Psoas muscle (tissue), 8 donors: ENCODE data around the gene EIF6. TPM values are rescaled to one million over a fixed set of nuclear protein-coding genes. Genes with fewer than 3 reads are reported as not detected.

ENCODE experiments used
- ATAC-seq, 4 donors: fragments of 200-7000 bp; cut with Tn5 transposase; one replicate each; pipeline ENCODE4 v1.9.1; 2020; ENCODE audit warnings: moderate library complexity in 3 of 4, mild to moderate bottlenecking in 2 of 4
- DNase-seq, 2 donors: peaks; one replicate each; pipeline ENCODE4 v3.0.0-alpha.2; 2020
- H3K27ac ChIP-seq: fragments of 200-600 bp; one replicate; pipeline ENCODE4 v1.8.0; 2022
- H3K27me3 ChIP-seq, 3 donors: fragments of 200-600 bp in 1 of 3; one replicate each; pipeline versions ENCODE4 v1.6.1 to v1.8.0; 2013 to 2022; ENCODE audit warnings: low read length in 2 of 3, mild to moderate bottlenecking in 2 of 3, moderate library complexity in 1 of 3; ENCODE audit not compliant: insufficient read depth in 3 of 3
- H3K36me3 ChIP-seq, 2 donors: fragments of 200-600 bp in 1 of 2; one replicate each; pipeline versions ENCODE4 v1.6.1 to v1.8.0; 2013 to 2022; ENCODE audit warnings: low read depth in 1 of 2, mild to moderate bottlenecking in 1 of 2, moderate library complexity in 1 of 2; ENCODE audit not compliant: insufficient read depth in 1 of 2
- H3K4me1 ChIP-seq: fragments of 200-600 bp; one replicate; pipeline ENCODE4 v1.8.0; 2022
- H3K4me3 ChIP-seq: fragments of 200-600 bp; one replicate; pipeline ENCODE4 v1.8.0; 2022; ENCODE audit warnings: mild to moderate bottlenecking
- H3K9me3 ChIP-seq: fragments of 200-600 bp; one replicate; pipeline ENCODE4 v1.8.0; 2022
- CTCF ChIP-seq: fragments of 200-600 bp; IDR thresholded peaks from one replicate; pipeline ENCODE4 v1.8.0; 2022; ENCODE audit warnings: antibody characterized with exemption
- WGBS, 3 donors: extraction: QIAGEN DNeasy Blood & Tissue Kit; methylation state at CpG; one replicate each; pipeline versions ENCODE4 v1.1.6 to v1.1.7; 2013; 5-methylcytosine and 5-hydroxymethylcytosine counted together
- intact Hi-C, 2 donors: fragments of 100-400 bp; cut with DNase I; formaldehyde crosslinking; loops; one replicate each; pipeline versions ENCODE4 v1.11.0 to v1.14.2; 2022
- polyA plus RNA-seq, 3 donors: library from polyadenylated mRNA; stranded (reverse); fragments of 200-250 nt; gene quantifications; one replicate each; pipeline ENCODE4 v1.2.3, GENCODE V29; 2013
- total RNA-seq, 4 donors: library from RNA; stranded (reverse); fragmentation: NEBNext Ultra II Directional in 2 of 4; extraction: Animal tissue kit (Norgen Biotek cat#: 25700) in 2 of 4; gene quantifications; one replicate each; pipeline versions ENCODE4 v1.2.1 to v1.2.4, GENCODE V29; 2021 to 2023
- donor health status: healthy with polysubstance abuse.
- donor health status: DM: no; HTN: no; CAD: no; lungs with moderate emphysema.
- donor health status: Bipolar disorder and iron deficiency.
- donor health status: healthy.
- donor health status: DM: yes; HTN: yes; CAD: no.
- donor health status: DM: no; HTN: no; CAD: no.
- donor health status: DM: no; HTN: no; CAD: no.
- donor health status: DM: yes; HTN: yes; CAD: no.

EIF6 gene
- total and polyA plus RNA-seq, 7 donors, result 44.3 to 169 (median 63.0) TPM

- Histone ChIP-seq H3K4me1 (peaks cover 16% of the 10 kb centered on the region), H3K36me3 (peaks cover 0 to 5% of the 10 kb centered on the region in 2 donors), H3K9me3 (no peaks in the 10 kb centered on the region), H3K4me3 (no peak overlapping the region), H3K27ac (no peak overlapping the region), H3K27me3 (no peaks in the 10 kb centered on the region)
- ATAC-seq, result no peak
- intact Hi-C loops, result no loop called here
- DNase-seq, result no peak
- WGBS, 3 donors, result 76 to 80% (median 79%) methylated on average over 3 of the region's 3 CpGs
- TF ChIP-seq CTCF, result no peak
These were observed 30.5 kb upstream of the EIF6 start for GRCh38 chr20:35314816-35315631.

- DNase-seq (no peak), ATAC-seq (no peak)
- TF ChIP-seq CTCF, result no peak
- intact Hi-C loops, result no loop called here
- 87 to 96% (median 88%) methylated on average over 1 of the region's 1 CpG for WGBS, 3 donors
- peaks cover 0 to 5% of the 10 kb centered on the region in 2 donors for H3K36me3 ChIP-seq
- peaks cover 18% of the 10 kb centered on the region for H3K4me1 ChIP-seq
- no peaks in the 10 kb centered on the region for H3K27me3 ChIP-seq
- no peak overlapping the region for H3K4me3 ChIP-seq
- no peaks in the 10 kb centered on the region for H3K9me3 ChIP-seq
- H3K27ac ChIP-seq, result no peak overlapping the region
These were observed 27.7 kb upstream of the EIF6 start for GRCh38 chr20:35312318-35312717.

- Histone ChIP-seq H3K9me3 (no peaks in the 10 kb centered on the region), H3K27me3 (no peaks in the 10 kb centered on the region), H3K4me3 (no peak overlapping the region), H3K4me1 (peaks cover 21% of the 10 kb centered on the region), H3K27ac (peak overlapping the region; percentile 6), H3K36me3 (peaks cover 0 to 5% of the 10 kb centered on the region in 2 donors)
- WGBS, 3 donors, result 90 to 93% (median 93%) methylated on average over 5 of the region's 5 CpGs
- TF ChIP-seq CTCF, result no peak
- DNase-seq (no peak), ATAC-seq (no peak)
- intact Hi-C loops, result no loop called here
These were observed 27.2 kb upstream of the EIF6 start for GRCh38 chr20:35311822-35312221.

GRCh38 chr20:35311409-35311808 is 26.8 kb upstream of the EIF6 start:
- Histone ChIP-seq H3K27ac (peak overlapping the region; percentile 6), H3K9me3 (no peaks in the 10 kb centered on the region), H3K4me3 (no peak overlapping the region), H3K27me3 (no peaks in the 10 kb centered on the region), H3K4me1 (peaks cover 25% of the 10 kb centered on the region), H3K36me3 (peaks cover 0 to 5% of the 10 kb centered on the region in 2 donors)
- 93 to 97% (median 94%) methylated on average over 2 of the region's 2 CpGs for WGBS, 3 donors
- intact Hi-C loops, result no loop called here
- no peak for ATAC-seq
- DNase-seq, result no peak
- TF ChIP-seq CTCF, result no peak
